Activated T-cell treated with anti-CD3 and anti-CD28 coated beads, Interleukin-2, amount 50 U/mL, for 24 hours (primary cell): ENCODE results near the gene HPS1.

Source experiments
- DNase-seq: peaks from one replicate; pipeline ENCODE4 v3.0.0-alpha.2; 2020
- H3K27ac Mint-ChIP-seq: 2 replicates; pipeline ENCODE4 v1.8.0; 2020; ENCODE audit warnings: mild to moderate bottlenecking, mixed read lengths
- H3K27me3 Mint-ChIP-seq: 2 replicates; pipeline ENCODE4 v1.8.0; 2020; ENCODE audit warnings: mixed read lengths
- H3K36me3 Mint-ChIP-seq: 2 replicates; pipeline ENCODE4 v1.8.0; 2020; ENCODE audit warnings: low read depth, mixed read lengths
- H3K4me1 Mint-ChIP-seq: 2 replicates; pipeline ENCODE4 v1.8.0; 2020; ENCODE audit warnings: low read depth, mixed read lengths
- H3K4me3 Mint-ChIP-seq: 2 replicates; pipeline ENCODE4 v1.8.0; 2020; ENCODE audit warnings: mild to moderate bottlenecking, moderate library complexity, mixed read lengths
- H3K9me3 Mint-ChIP-seq: 2 replicates; pipeline ENCODE4 v1.8.0; 2020; ENCODE audit warnings: mixed read lengths

HPS1 gene

GRCh38 chr10:98403812-98404504, 42.8 kb downstream of the HPS1 start:
- Mint-ChIP-seq H3K4me3 (no peak overlapping the region), H3K36me3 (peaks cover 11% of the 10 kb centered on the region), H3K9me3 (no peaks in the 10 kb centered on the region), H3K27me3 (no peaks in the 10 kb centered on the region), H3K27ac (peak overlapping the region; percentile 34), H3K4me1 (peaks cover 14% of the 10 kb centered on the region)
- DNase-seq = no peak

- H3K4me3 Mint-ChIP-seq = no peak overlapping the region
Observed at GRCh38 chr10:98402931-98403718, 43.6 kb downstream of the HPS1 start.

GRCh38 chr10:98402478-98402877, 44.3 kb downstream of the HPS1 start:
- no peak for DNase-seq
- H3K4me3 Mint-ChIP-seq = no peak overlapping the region
- peaks cover 14% of the 10 kb centered on the region for H3K4me1 Mint-ChIP-seq
- peaks cover 11% of the 10 kb centered on the region for H3K36me3 Mint-ChIP-seq
- H3K9me3 Mint-ChIP-seq = no peaks in the 10 kb centered on the region
- H3K27me3 Mint-ChIP-seq = no peaks in the 10 kb centered on the region
- H3K27ac Mint-ChIP-seq = no peak overlapping the region

More at GRCh38 chr10:98402931-98403718, 43.6 kb downstream of the HPS1 start:
- Mint-ChIP-seq H3K9me3 (no peaks in the 10 kb centered on the region), H3K4me1 (peaks cover 14% of the 10 kb centered on the region), H3K27ac (no peak overlapping the region), H3K36me3 (peaks cover 11% of the 10 kb centered on the region), H3K27me3 (no peaks in the 10 kb centered on the region)
- DNase-seq = no peak

- no peak for DNase-seq
- H3K36me3 Mint-ChIP-seq = peaks cover 14% of the 10 kb centered on the region
Observed at GRCh38 chr10:98400482-98400881, 46.3 kb downstream of the HPS1 start.

GRCh38 chr10:98399784-98400183, 47.0 kb downstream of the HPS1 start:
- Mint-ChIP-seq H3K27me3 (no peaks in the 10 kb centered on the region), H3K4me1 (peaks cover 11% of the 10 kb centered on the region), H3K27ac (no peak overlapping the region), H3K9me3 (no peaks in the 10 kb centered on the region), H3K4me3 (no peak overlapping the region), H3K36me3 (peaks cover 14% of the 10 kb centered on the region)
- DNase-seq = no peak

More at GRCh38 chr10:98400482-98400881, 46.3 kb downstream of the HPS1 start:
- Mint-ChIP-seq H3K9me3 (no peaks in the 10 kb centered on the region), H3K4me3 (no peak overlapping the region), H3K4me1 (peaks cover 14% of the 10 kb centered on the region), H3K27me3 (no peaks in the 10 kb centered on the region), H3K27ac (no peak overlapping the region)

GRCh38 chr10:98397089-98397600, 49.6 kb downstream of the HPS1 start:
- H3K27ac Mint-ChIP-seq = no peak overlapping the region
- H3K9me3 Mint-ChIP-seq = no peaks in the 10 kb centered on the region
- no peak overlapping the region for H3K4me3 Mint-ChIP-seq
- no peaks in the 10 kb centered on the region for H3K27me3 Mint-ChIP-seq
- H3K4me1 Mint-ChIP-seq = peaks cover 3% of the 10 kb centered on the region
- H3K36me3 Mint-ChIP-seq = peaks cover 2% of the 10 kb centered on the region
- no peak for DNase-seq

- H3K4me1 Mint-ChIP-seq = peaks cover 10% of the 10 kb centered on the region
- no peak for DNase-seq
Observed at GRCh38 chr10:98396096-98397063, 50.4 kb downstream of the HPS1 start.

GRCh38 chr10:98394851-98395440, 51.8 kb downstream of the HPS1 start:
- no peaks in the 10 kb centered on the region for H3K9me3 Mint-ChIP-seq
- H3K4me1 Mint-ChIP-seq = peaks cover 22% of the 10 kb centered on the region
- no peak for DNase-seq
- no peak overlapping the region for H3K27ac Mint-ChIP-seq
- no peak overlapping the region for H3K4me3 Mint-ChIP-seq
- peaks cover 2% of the 10 kb centered on the region for H3K36me3 Mint-ChIP-seq
- no peaks in the 10 kb centered on the region for H3K27me3 Mint-ChIP-seq

More at GRCh38 chr10:98396096-98397063, 50.4 kb downstream of the HPS1 start:
- Mint-ChIP-seq H3K4me3 (no peak overlapping the region), H3K27ac (no peak overlapping the region), H3K9me3 (no peaks in the 10 kb centered on the region), H3K27me3 (no peaks in the 10 kb centered on the region), H3K36me3 (peaks cover 2% of the 10 kb centered on the region)

- no peak overlapping the region for H3K27ac Mint-ChIP-seq
- no peak overlapping the region for H3K4me3 Mint-ChIP-seq
- no peaks in the 10 kb centered on the region for H3K27me3 Mint-ChIP-seq
- H3K9me3 Mint-ChIP-seq = no peaks in the 10 kb centered on the region
- no peak for DNase-seq
- peaks cover 2% of the 10 kb centered on the region for H3K36me3 Mint-ChIP-seq
- peaks cover 22% of the 10 kb centered on the region for H3K4me1 Mint-ChIP-seq
Observed at GRCh38 chr10:98391578-98391991, 55.1 kb downstream of the HPS1 start.

- no peaks in the 10 kb centered on the region for H3K9me3 Mint-ChIP-seq
- DNase-seq = no peak
- H3K4me3 Mint-ChIP-seq = no peak overlapping the region
- H3K27ac Mint-ChIP-seq = peak overlapping the region; percentile 11
- H3K4me1 Mint-ChIP-seq = peaks cover 22% of the 10 kb centered on the region
- H3K36me3 Mint-ChIP-seq = no peaks in the 10 kb centered on the region
- no peaks in the 10 kb centered on the region for H3K27me3 Mint-ChIP-seq
Observed at GRCh38 chr10:98391065-98391464, 55.7 kb downstream of the HPS1 start.

GRCh38 chr10:98390406-98390805, 56.3 kb downstream of the HPS1 start:
- H3K27ac Mint-ChIP-seq = no peak overlapping the region
- peaks cover 22% of the 10 kb centered on the region for H3K4me1 Mint-ChIP-seq
- H3K27me3 Mint-ChIP-seq = no peaks in the 10 kb centered on the region
- H3K4me3 Mint-ChIP-seq = no peak overlapping the region
- no peak for DNase-seq
- no peaks in the 10 kb centered on the region for H3K36me3 Mint-ChIP-seq
- H3K9me3 Mint-ChIP-seq = no peaks in the 10 kb centered on the region

GRCh38 chr10:98389398-98389797, 57.3 kb downstream of the HPS1 start:
- Mint-ChIP-seq H3K9me3 (no peaks in the 10 kb centered on the region), H3K4me3 (no peak overlapping the region), H3K4me1 (peaks cover 22% of the 10 kb centered on the region), H3K27me3 (no peaks in the 10 kb centered on the region), H3K36me3 (no peaks in the 10 kb centered on the region), H3K27ac (no peak overlapping the region)
- no peak for DNase-seq

GRCh38 chr10:98388101-98388655, 58.6 kb downstream of the HPS1 start:
- H3K36me3 Mint-ChIP-seq = peaks cover 3% of the 10 kb centered on the region
- H3K4me3 Mint-ChIP-seq = no peak overlapping the region
- H3K9me3 Mint-ChIP-seq = no peaks in the 10 kb centered on the region
- no peak overlapping the region for H3K27ac Mint-ChIP-seq
- peaks cover 22% of the 10 kb centered on the region for H3K4me1 Mint-ChIP-seq
- no peak for DNase-seq
- H3K27me3 Mint-ChIP-seq = no peaks in the 10 kb centered on the region
